WTC11 (cell line): ENCODE data around the gene MAP4. TPM values are rescaled to one million over a fixed set of nuclear protein-coding genes. Genes with fewer than 3 reads are reported as not detected.

Experiments
- ATAC-seq: fragments of 200-7000 bp; cut with Tn5 transposase; 2 replicates; pipeline ENCODE4 v1.10.0; 2021; ENCODE audit warnings: mild to moderate bottlenecking, moderate library complexity
- CTCF ChIA-PET: fragments of 300-600 bp; sonication (Branson Sonifier 250); formaldehyde crosslinking; loops from one replicate; lab custom pipeline; 2021; ENCODE audit warnings: antibody characterized with exemption; lab: Charles Lee
- POLR2A ChIA-PET: fragments of 350-600 bp; sonication (Branson Sonifier 250); formaldehyde crosslinking; loops from one replicate; lab custom pipeline; 2021; ENCODE audit warnings: antibody characterized with exemption; lab: Charles Lee
- DNase-seq: peaks from one replicate; pipeline ENCODE4 v3.0.0; 2021; ENCODE audit warnings: low spot score
- H3K27ac Mint-ChIP-seq: 2 replicates; pipeline ENCODE4 v1.8.0; 2021; ENCODE audit warnings: mixed read lengths
- H3K27me3 Mint-ChIP-seq: 2 replicates; pipeline ENCODE4 v1.8.0; 2021; ENCODE audit warnings: low read depth, mild to moderate bottlenecking, moderate library complexity, mixed read lengths
- H3K36me3 Mint-ChIP-seq: 2 replicates; pipeline ENCODE4 v1.8.0; 2021; ENCODE audit warnings: mixed read lengths
- H3K4me1 Mint-ChIP-seq: 2 replicates; pipeline ENCODE4 v1.8.0; 2022; ENCODE audit warnings: mixed read lengths
- H3K4me3 Mint-ChIP-seq: 2 replicates; pipeline ENCODE4 v1.8.0; 2021; ENCODE audit warnings: mild to moderate bottlenecking, moderate library complexity, mixed read lengths
- H3K9me3 Mint-ChIP-seq: 2 replicates; pipeline ENCODE4 v1.8.0; 2021; ENCODE audit warnings: mixed read lengths
- ARID4B ChIP-seq: sonication (generic); formaldehyde crosslinking; IDR thresholded peaks from 2 replicates; pipeline ENCODE4 v1.8.0; 2023; ENCODE audit warnings: missing genetic modification reagents, mild to moderate bottlenecking, borderline replicate concordance
- CDX4 ChIP-seq: fragments of 250-450 bp; sonication (Bioruptor Pico); IDR thresholded peaks from 2 replicates; pipeline ENCODE4 v1.9.0; 2021; ENCODE audit warnings: moderate library complexity, mild to moderate bottlenecking, inconsistent platforms, borderline replicate concordance
- FOXJ3 ChIP-seq: sonication (generic); formaldehyde crosslinking; IDR thresholded peaks from 2 replicates; pipeline ENCODE4 v1.9.0; 2021; ENCODE audit warnings: missing genetic modification reagents, mild to moderate bottlenecking, borderline replicate concordance
- FOXP4 ChIP-seq: sonication (generic); formaldehyde crosslinking; IDR thresholded peaks from 2 replicates; pipeline ENCODE4 v1.8.0; 2022; ENCODE audit warnings: mild to moderate bottlenecking, missing genetic modification reagents
- GRHL2 ChIP-seq: fragments of 250-450 bp; sonication (Bioruptor Pico); IDR thresholded peaks from 2 replicates; pipeline ENCODE4 v1.8.0; 2022; ENCODE audit warnings: mild to moderate bottlenecking, moderate library complexity; ENCODE audit not compliant: insufficient replicate concordance, severe bottlenecking
- IRF2 ChIP-seq: sonication (generic); formaldehyde crosslinking; IDR thresholded peaks from 2 replicates; pipeline ENCODE4 v1.8.0; 2022; ENCODE audit warnings: low read depth, missing genetic modification reagents, borderline replicate concordance
- JAZF1 ChIP-seq: fragments of 250-450 bp; sonication (Bioruptor Pico); IDR thresholded peaks from 2 replicates; pipeline ENCODE4 v1.9.0; 2021; ENCODE audit warnings: moderate library complexity, mild to moderate bottlenecking, inconsistent platforms
- JUN ChIP-seq: sonication (generic); formaldehyde crosslinking; IDR thresholded peaks from 2 replicates; pipeline ENCODE4 v1.8.0; 2023; ENCODE audit warnings: mild to moderate bottlenecking, missing genetic modification reagents
- NR2C2 ChIP-seq: sonication (generic); formaldehyde crosslinking; IDR thresholded peaks from 2 replicates; pipeline ENCODE4 v1.8.0; 2022; ENCODE audit warnings: mild to moderate bottlenecking, missing genetic modification reagents
- RELA ChIP-seq: sonication (generic); formaldehyde crosslinking; IDR thresholded peaks from 2 replicates; pipeline ENCODE4 v1.8.1; 2022; ENCODE audit warnings: missing genetic modification reagents, mild to moderate bottlenecking, borderline replicate concordance
- RORB ChIP-seq: fragments of 250-450 bp; sonication (Bioruptor Pico); IDR thresholded peaks from 2 replicates; pipeline ENCODE4 v1.9.0; 2021; ENCODE audit warnings: mild to moderate bottlenecking
- SMAD3 ChIP-seq: sonication (generic); formaldehyde crosslinking; IDR thresholded peaks from 2 replicates; pipeline ENCODE4 v1.8.0; 2022; ENCODE audit warnings: missing genetic modification reagents, mild to moderate bottlenecking, borderline replicate concordance
- ZNF263 ChIP-seq: sonication (generic); formaldehyde crosslinking; IDR thresholded peaks from 2 replicates; pipeline ENCODE4 v1.8.1; 2022; ENCODE audit warnings: low read depth, mild to moderate bottlenecking, moderate library complexity, missing genetic modification reagents
- ZNF671 ChIP-seq: fragments of 250-450 bp; sonication (Bioruptor Pico); IDR thresholded peaks from 2 replicates; pipeline ENCODE4 v1.8.0; 2021; ENCODE audit warnings: mild to moderate bottlenecking
- ZSCAN18 ChIP-seq: fragments of 250-450 bp; sonication (Bioruptor Pico); IDR thresholded peaks from 2 replicates; pipeline ENCODE4 v2.1.2; 2022; ENCODE audit warnings: mild to moderate bottlenecking, moderate library complexity
- total RNA-seq: library from RNA; stranded (reverse); gene quantifications from 3 replicates; pipeline ENCODE4 v1.2.3, GENCODE V29; 2021
- TF ChIP-seq, protein P1 (sequence below): sonication (generic); formaldehyde crosslinking; IDR thresholded peaks from 2 replicates; pipeline ENCODE4 v1.8.0; 2022; ENCODE audit warnings: mild to moderate bottlenecking, missing genetic modification reagents
- TF ChIP-seq, protein P2 (sequence below): sonication (generic); formaldehyde crosslinking; IDR thresholded peaks from 2 replicates; pipeline ENCODE4 v1.8.0; 2022; ENCODE audit warnings: mild to moderate bottlenecking, missing genetic modification reagents
- TF ChIP-seq, protein P3 (sequence below): sonication (generic); formaldehyde crosslinking; IDR thresholded peaks from 2 replicates; pipeline ENCODE4 v1.8.1; 2023; ENCODE audit warnings: mild to moderate bottlenecking, missing genetic modification reagents, moderate library complexity

Gene MAP4
- total RNA-seq, 1 experiment from 2014 or later, result 199 TPM

- TF ChIP-seq, protein P1, sequence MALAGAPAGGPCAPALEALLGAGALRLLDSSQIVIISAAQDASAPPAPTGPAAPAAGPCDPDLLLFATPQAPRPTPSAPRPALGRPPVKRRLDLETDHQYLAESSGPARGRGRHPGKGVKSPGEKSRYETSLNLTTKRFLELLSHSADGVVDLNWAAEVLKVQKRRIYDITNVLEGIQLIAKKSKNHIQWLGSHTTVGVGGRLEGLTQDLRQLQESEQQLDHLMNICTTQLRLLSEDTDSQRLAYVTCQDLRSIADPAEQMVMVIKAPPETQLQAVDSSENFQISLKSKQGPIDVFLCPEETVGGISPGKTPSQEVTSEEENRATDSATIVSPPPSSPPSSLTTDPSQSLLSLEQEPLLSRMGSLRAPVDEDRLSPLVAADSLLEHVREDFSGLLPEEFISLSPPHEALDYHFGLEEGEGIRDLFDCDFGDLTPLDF (CRISPR knock-in tag), result no peak
- no peak for TF ChIP-seq JUN (CRISPR knock-in tag)
Measured at GRCh38 chr3:47868306-47868705, 147.9 kb downstream of the MAP4 start (continued).

GRCh38 chr3:47867451-47868044 is 148.7 kb downstream of the MAP4 start:
- Mint-ChIP-seq H3K36me3 (peaks cover 66% of the 10 kb centered on the region), H3K4me1 (no peaks in the 10 kb centered on the region), H3K27ac (no peak overlapping the region), H3K27me3 (no peaks in the 10 kb centered on the region), H3K9me3 (no peaks in the 10 kb centered on the region), H3K4me3 (no peak overlapping the region)
- ChIA-PET CTCF (interaction anchor here (4.1 kb wide), 1 partner anchor 284 kb away, joined by 30 read pairs; no protein-coding TSS in a partner anchor), POLR2A (no interaction called here)
- no peak for ATAC-seq
- TF ChIP-seq ARID4B (no peak), ZNF263 (no peak), RELA (CRISPR knock-in tag) (no peak), RORB (CRISPR knock-in tag) (no peak), CDX4 (CRISPR knock-in tag) (no peak)
- DNase-seq, result no peak

DNA sequence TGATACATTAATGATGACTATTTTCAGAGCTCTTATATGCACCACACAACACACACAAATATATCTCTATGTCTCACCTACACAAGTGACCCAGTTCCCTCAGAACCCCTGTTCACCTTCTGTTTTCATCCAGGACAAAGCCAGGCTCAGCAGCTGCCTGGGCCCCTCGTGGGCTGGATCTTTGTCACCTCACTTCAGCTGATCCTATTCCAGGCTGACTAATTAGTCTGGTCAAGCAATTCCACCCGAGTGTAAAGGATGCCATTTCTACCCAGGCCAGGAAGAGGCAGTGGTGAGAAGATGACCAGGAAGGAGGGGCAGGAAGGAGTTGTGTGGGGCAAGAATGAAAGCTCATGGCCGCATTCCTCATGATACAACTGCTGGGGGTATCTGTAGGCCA is 151.0 kb downstream of the MAP4 start:
- no peak for DNase-seq
- ATAC-seq, result peak; percentile 63
- H3K36me3 Mint-ChIP-seq, result peaks cover 48% of the 10 kb centered on the region
- H3K4me3 Mint-ChIP-seq, result no peak overlapping the region
- H3K27me3 Mint-ChIP-seq, result no peaks in the 10 kb centered on the region
- ChIA-PET POLR2A (no interaction called here), CTCF (interaction anchor here (1.0 to 4.1 kb wide), 7 partner anchors 15 to 293 kb away, joined by 3 to 30 read pairs (median 5); no protein-coding TSS in a partner anchor)
- no peaks in the 10 kb centered on the region for H3K4me1 Mint-ChIP-seq
- H3K27ac Mint-ChIP-seq, result peak overlapping the region; percentile 85
- H3K9me3 Mint-ChIP-seq, result no peaks in the 10 kb centered on the region
- TF ChIP-seq NR2C2 (no peak), FOXP4 (CRISPR knock-in tag) (no peak), ZNF671 (CRISPR knock-in tag) (no peak), ZSCAN18 (CRISPR knock-in tag) (no peak), SMAD3 (CRISPR knock-in tag) (no peak), IRF2 (CRISPR knock-in tag) (no peak), FOXJ3 (CRISPR knock-in tag) (no peak), GRHL2 (CRISPR knock-in tag) (no peak), JAZF1 (CRISPR knock-in tag) (no peak)
- TF ChIP-seq, protein P2, sequence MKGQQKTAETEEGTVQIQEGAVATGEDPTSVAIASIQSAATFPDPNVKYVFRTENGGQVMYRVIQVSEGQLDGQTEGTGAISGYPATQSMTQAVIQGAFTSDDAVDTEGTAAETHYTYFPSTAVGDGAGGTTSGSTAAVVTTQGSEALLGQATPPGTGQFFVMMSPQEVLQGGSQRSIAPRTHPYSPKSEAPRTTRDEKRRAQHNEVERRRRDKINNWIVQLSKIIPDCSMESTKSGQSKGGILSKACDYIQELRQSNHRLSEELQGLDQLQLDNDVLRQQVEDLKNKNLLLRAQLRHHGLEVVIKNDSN, result no peak
- TF ChIP-seq, protein P3, sequence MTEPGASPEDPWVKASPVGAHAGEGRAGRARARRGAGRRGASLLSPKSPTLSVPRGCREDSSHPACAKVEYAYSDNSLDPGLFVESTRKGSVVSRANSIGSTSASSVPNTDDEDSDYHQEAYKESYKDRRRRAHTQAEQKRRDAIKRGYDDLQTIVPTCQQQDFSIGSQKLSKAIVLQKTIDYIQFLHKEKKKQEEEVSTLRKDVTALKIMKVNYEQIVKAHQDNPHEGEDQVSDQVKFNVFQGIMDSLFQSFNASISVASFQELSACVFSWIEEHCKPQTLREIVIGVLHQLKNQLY, result no peak
